ENCODE data around the gene DOK3.

DOK3 gene

GRCh38 chr5:177554474-177555111, 45.0 kb upstream of the DOK3 start, which contains the start of gene FAM193B:
Gene FAM193B, minus strand, starts transcription at chr5:177554563. Its CDS starts 105 bp downstream, at chr5:177554458.
- peak; percentile 99 for DNase-seq (ENCODE audit: extremely low spot score)
- POLR2A ChIA-PET = no interaction called here
- TF ChIP-seq CTCF (IDR thresholded peaks at IDR 0.05; ENCODE audit: control extremely low read depth, extremely low read depth, low read depth, missing control alignments) = no peak
- CTCF ChIA-PET = interaction anchor here (0.9 to 1.1 kb wide), 2 partner anchors 9 to 10 kb away, joined by 3 read pairs; no protein-coding TSS in a partner anchor

GRCh38 chr5:177553671-177554429, 44.2 kb upstream of the DOK3 start:
- DNase-seq (ENCODE audit: extremely low spot score) = peak; percentile 69
- ChIA-PET CTCF (interaction anchor here (0.9 to 1.1 kb wide), 3 partner anchors 8 to 150 kb away, joined by 3 read pairs; no protein-coding TSS in a partner anchor), POLR2A (no interaction called here)
- no peak for TF ChIP-seq CTCF (IDR thresholded peaks at IDR 0.05; ENCODE audit: control extremely low read depth, extremely low read depth, low read depth, missing control alignments)

GRCh38 chr5:177552839-177553455, 43.3 kb upstream of the DOK3 start:
- POLR2A ChIA-PET = no interaction called here
- CTCF ChIA-PET = interaction anchor here (1.1 kb wide), 1 partner anchor 149 kb away, joined by 3 read pairs; no protein-coding TSS in a partner anchor
- no peak for DNase-seq (ENCODE audit: extremely low spot score)
- no peak for TF ChIP-seq CTCF (IDR thresholded peaks at IDR 0.05; ENCODE audit: control extremely low read depth, extremely low read depth, low read depth, missing control alignments)

- ChIA-PET POLR2A (no interaction called here), CTCF (no interaction called here)
- TF ChIP-seq CTCF (IDR thresholded peaks at IDR 0.05; ENCODE audit: control extremely low read depth, extremely low read depth, low read depth, missing control alignments) = no peak
- no peak for DNase-seq (ENCODE audit: extremely low spot score)
Observed at GRCh38 chr5:177550122-177550521, 40.5 kb upstream of the DOK3 start.

- ChIA-PET CTCF (interaction anchor here (0.9 to 1.8 kb wide), 4 partner anchors 11 to 47 kb away, joined by 3 to 4 read pairs (median 4); no protein-coding TSS in a partner anchor), POLR2A (no interaction called here)
- DNase-seq (ENCODE audit: extremely low spot score) = no peak
- TF ChIP-seq CTCF (IDR thresholded peaks at IDR 0.05; ENCODE audit: control extremely low read depth, extremely low read depth, low read depth, missing control alignments) = no peak
Observed at GRCh38 chr5:177548495-177548894, 38.9 kb upstream of the DOK3 start.

- DNase-seq (ENCODE audit: extremely low spot score) = no peak
- CTCF ChIA-PET = interaction anchor here (0.9 to 1.8 kb wide), 5 partner anchors 10 to 46 kb away, joined by 3 to 4 read pairs (median 4); no protein-coding TSS in a partner anchor
- no peak for TF ChIP-seq CTCF (IDR thresholded peaks at IDR 0.05; ENCODE audit: control extremely low read depth, extremely low read depth, low read depth, missing control alignments)
- POLR2A ChIA-PET = no interaction called here
Observed at GRCh38 chr5:177547736-177548135, 38.1 kb upstream of the DOK3 start.
